HG02970 (cell line): ENCODE results near the gene ABHD17A.

ENCODE experiments used
- ATAC-seq: cut with Tn5 transposase; IDR thresholded peaks from one replicate; pipeline ENCODE4 v1.9.1; 2021; ENCODE audit warnings: mild to moderate bottlenecking, moderate library complexity, moderate number of reproducible peaks; ENCODE audit not compliant: unreplicated experiment, low FRiP score

Gene ABHD17A

DNA sequence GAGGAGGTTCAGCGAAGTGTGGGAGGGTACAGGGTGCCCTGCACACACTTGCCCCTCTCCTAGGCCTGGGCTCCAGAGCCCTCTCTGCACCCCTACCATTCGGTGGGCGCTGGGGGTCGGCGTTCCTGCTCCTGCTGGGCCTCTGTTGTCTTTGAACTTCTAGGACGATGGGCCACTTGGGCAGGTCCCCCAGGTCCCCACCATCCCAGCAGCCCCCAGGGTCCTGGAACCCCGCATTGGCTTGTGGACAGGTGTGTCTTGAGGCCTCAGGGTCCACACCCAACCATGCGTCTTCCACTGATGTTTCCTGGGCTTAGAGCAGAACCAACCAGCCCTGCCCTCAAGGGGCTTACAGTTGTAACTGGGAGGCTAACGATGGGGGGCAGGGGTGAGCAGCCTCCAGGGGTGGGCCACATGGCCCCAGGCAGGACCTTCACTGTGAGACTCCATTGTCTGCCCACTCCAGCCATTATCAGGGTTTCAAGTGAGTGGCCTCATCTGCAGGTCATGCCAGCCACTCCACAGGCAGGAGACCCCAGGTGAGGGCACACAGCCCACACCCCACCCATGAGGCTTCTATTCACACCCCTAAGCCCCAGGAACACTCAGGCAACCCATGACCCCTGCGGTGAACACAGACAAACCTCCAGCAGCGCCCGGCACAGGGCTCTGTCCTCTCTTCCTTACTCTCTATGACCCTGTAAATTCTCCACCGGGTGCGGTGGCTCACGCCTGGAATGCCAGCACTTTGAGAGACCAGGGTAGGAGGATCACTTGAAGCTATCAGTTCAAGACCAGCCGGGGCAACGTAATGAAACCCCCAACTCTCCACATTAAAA lies 19.9 kb downstream of the ABHD17A start:
- no peak for ATAC-seq

DNA sequence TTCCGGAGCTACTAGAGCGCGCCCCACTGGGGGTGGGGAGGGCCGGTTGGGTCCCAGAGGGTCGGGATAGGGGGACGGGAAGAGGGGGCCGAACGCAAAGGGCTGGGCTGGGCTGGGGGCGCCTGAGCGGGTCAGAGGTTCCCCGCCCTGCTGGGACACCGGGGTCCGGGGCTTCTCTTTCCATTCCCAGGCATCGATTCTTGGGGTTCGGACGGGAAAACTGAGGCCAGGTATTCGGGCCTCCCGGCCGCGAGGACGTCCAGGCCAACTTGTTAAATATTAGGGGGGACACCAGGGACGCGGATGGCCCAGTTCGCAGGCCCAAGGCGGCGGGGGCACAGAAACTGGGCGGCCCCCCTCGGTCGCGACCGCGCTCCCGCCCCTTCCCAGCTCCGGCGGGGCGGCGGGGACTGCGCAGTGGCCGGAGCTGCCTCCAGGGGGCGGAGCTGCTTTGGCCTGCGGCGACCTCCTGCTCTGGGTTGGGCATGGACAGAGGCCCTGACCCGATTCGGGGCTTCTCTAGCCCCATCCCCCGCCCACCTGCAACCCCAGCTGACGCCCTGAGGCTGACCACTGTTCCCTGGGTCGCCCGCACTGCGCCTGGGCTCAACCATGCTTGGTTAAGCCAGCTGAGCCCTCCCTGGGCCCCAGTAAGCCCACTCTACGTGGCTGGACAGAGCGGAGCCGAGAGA lies 20.7 kb downstream of the ABHD17A start:
- ATAC-seq: peak; percentile 29

DNA sequence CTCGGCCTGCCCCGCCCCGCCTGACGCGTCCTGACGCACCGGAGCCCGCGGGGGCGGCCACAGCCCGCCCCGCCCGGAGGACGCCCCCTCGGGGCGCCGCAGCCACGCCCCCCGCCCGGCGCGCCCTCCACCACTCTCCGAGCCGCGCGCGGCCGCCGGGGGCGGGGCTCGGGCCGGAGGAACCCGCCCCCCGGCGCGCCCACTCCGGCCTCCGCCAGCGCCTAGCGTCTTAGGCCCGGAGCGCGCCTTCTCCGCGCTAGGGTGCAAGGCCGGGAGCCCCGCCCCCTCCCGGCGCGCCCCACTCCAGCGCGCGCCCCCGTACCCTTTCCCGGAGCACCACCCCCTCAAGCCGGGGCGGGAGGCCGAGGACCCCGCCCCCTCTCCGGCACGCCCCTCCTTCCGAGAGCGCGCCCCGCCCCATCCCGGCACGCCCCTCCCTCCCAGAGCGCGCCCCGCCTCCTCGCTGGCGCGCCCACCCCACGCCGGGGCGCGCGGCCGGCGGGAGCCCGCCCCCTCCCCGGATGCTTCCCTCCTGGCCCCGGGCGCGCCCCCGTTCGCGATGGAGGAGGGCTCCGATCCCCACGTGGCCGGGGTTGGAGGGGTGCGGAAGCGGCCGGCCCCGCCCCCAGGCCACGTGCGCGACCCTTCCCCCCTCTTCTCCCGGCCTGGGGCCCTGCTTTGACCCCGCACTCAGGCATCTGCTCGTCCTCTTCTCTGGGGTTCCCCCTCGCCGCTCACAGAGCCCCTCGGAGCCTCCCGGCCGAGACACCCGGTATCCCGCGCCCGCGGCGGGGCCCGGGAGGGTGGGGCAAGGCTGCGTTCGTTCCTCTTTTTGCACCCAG lies 21.4 kb downstream of the ABHD17A start:
- peak; percentile 55 for ATAC-seq

DNA sequence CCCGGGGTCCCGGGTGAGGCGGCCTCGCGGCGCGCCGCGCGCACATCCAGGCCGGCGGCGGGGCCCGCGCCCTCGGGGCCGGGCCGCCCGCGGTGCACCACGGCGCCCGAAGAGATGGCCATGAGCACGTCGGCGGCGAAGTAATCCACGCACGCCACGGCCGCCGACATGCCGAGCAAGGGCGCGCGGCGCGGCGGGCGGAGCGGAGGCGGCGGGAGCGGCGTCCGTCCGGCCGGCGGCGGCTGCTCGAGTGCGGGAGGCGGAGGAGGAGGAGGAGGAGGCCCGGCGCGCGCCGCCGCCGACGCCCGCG lies 22.0 kb downstream of the ABHD17A start, which contains the start of gene KLF16:
KLF16 (minus strand) TSS at position 252 of the 310 bp plus-strand sequence; CDS start at position 170, 82 bp downstream.
- ATAC-seq: peak; percentile 3

DNA sequence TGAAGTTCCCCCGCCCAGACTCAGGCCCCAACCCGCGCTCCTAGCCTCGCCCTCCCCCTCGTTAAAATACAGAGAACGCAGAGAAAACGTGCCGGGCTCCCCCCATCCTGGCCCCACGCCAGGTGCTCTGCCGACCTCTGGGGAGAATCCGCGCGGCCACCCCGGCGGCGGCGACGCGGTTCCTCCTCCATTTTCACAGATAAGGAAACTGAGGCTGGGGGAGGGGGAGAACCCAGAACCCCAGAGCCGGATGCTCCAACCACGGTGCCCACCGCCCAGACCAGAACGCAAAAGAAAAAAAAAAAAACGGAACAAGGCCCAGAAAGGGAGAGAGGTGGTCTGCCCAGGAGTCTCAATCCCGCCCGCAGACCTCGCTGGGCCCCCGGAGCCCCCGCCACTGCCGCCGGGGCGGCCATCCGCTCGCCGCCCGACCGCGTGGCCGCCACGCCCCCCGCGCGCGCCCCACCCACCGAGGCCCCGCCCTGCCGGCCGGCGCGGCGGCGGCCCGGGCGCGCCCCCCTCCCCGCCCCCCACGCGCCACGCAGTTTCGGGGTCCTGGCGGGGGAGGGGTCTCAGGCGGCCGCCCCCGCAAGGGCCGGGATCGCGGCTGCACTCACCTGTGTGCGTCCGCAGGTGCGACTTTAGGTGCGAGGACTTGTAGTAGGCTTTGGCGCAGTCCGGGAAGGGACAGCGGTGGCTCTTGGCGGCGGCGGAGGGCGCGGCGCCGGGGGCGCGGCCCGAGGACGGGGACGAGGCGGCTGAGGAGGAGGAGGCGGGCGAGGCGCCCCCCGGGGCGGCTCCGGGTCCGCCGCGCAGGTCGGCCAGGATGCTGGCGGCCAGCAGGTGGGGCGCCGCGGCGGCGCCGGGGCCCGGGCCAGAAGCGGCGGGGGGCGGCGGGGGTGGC lies 22.6 kb downstream of the ABHD17A start:
- no peak for ATAC-seq

DNA sequence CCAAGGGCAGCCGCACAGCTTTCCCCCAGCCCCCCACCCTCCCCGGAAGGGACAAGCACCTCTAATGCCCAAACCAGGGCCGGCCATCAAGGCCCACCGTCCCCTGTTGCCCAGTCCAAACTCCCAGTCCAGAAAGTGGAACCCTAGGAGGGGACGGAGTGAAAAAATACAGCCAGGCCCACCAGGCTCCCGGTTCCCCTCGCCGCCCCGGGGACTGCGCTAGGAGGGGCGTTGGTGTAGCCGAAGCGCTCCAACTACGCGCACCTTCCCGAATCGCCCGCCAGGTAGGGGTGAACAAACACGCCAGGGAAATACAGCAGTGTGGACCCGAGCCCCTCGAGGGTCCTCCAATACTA lies 23.2 kb downstream of the ABHD17A start:
- ATAC-seq: no peak

DNA sequence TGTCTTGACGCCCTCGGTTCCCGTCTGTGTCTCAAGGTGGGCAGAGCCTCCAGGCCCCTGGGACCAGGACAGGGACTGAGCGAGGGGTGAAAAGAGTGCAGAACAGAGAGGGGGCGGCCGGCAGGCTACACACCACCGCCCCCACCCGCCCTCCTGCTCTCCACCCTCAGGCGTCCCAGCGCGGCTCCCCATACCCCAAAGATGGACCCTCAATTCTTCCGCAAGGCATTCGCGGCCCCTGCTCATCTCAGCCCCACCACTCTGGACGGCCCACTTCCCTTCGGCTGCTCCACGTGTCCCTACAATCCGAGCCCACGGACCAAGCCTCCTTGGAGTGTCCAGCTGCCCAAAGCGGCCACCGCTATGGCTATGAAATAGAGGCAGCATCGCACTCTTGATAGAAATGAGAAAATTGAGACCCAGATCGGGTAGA lies 23.7 kb downstream of the ABHD17A start:
- ATAC-seq: no peak

DNA sequence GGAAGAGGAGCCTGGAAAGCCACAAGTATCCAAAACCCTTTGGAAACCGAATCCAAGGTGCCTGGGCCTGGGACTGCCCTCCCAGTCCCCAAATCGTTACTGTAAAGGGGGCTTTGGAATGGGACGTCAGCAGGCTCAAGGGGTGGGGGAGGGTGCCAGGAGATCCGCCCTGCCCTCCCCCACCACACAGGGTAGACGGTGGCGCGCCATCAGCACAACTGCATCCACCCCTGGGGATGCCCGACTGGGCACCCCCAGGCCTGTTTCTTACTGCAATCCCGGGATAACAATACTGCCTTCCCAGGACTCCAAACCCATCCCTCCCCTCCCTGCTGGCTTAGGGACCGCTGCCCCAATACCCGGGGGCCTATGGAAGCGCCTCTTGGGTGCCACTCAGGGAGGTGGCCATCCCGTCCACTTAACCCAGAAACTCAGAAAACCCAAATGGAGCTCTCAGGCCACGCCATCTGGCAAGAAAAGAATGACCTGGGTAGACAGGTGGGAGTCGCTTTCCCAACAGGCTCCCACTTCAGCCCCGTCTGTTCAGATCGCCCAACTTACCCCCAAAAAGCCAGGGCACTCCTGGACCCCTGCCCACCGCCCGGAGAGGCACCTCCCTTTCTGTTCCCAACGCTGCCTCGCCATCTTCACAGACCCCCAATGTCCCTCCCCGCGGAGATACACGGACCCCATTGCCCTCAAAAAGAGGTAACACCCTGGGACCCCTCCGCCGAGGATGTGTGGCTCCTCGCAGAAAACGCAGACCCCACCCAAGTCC lies 24.3 kb downstream of the ABHD17A start:
- ATAC-seq: no peak

DNA sequence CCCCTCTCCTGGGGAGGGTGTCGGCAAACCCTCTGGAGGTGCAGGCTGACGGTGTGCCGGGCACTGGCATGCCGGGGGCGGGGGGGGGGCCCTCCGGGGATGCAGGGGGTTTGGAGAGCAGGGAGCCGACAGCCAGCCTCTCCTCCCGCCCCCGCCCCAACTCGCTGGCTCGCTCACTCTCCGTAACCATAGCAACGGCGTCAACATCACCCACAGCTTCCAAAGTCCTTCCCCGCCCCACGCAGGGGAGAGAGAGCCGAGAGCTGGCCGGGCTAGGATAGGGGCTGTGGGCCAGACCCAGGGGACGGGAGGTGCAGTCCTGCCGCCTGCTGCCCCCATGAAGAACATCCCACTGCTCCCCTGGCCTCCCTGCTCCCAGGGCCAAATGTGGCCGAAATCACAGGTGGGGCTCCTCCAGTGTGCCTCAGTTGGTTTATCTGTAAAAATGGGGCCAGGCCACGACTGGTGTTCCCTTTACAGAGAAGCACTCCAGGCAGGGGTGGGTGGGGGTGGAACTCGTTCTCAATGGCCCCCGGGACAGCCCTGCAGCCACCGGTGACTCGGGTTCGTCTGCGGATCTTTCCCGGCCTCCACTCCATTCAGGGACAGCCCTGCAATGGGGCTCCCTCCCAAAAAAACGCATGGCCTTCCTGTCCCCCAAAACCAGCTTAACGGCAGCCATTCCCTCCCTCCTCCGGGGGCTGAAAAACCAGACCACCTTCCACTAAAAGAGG lies 25.1 kb downstream of the ABHD17A start:
- no peak for ATAC-seq

DNA sequence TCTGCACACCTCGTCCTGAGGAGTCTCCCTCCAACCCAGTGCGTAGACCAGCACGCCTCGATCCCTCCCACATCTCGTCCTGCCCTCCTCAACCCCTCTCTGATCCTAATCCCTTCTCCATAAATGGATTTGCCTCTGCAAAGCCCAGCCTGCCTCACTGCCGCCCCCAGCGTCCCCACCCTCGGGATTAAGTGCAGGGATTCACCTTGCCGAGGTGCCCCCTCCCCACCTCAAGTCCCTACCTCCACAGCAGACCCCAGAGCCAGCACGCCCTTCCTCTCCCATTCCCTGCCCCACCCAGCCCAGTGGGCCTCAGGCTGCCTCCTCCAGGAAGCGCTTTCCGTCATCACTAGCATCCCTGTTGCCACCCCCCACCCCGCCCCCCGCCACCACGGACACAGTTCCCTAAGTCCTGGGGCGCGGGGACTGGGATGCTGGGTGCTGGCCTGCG lies 25.9 kb downstream of the ABHD17A start:
- ATAC-seq: no peak

DNA sequence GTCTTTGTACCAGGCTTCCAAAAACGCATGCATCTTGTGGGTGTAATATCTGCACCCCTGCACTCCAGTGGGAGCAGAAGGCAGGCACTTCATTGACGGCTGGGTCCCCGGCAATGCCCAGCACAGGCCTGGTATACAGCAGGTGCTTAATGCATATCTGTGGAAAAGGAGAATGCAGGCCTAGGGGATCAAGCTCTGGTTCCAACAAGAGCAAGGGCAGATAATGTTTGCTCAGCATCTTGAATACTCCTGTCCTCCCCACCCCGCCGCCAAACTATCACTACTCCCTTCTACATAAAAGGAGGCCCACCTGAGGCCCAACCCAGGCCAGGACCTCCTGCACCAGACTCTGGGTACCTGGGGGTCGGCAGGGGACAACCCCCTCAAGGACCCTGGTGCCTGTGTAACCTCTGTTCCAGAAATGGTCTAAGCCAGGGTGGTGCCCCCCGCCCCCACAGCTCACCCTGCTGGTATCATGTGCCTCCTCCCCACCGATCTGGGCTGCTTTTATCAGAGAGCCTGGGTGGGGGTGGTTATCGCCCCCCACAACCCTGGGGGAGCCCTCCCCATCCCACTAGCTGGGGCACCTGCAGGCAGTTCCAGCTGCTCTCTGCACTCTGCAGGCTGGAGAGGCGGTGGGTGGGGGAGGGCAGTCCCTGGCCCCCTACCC lies 26.7 kb downstream of the ABHD17A start:
- no peak for ATAC-seq

DNA sequence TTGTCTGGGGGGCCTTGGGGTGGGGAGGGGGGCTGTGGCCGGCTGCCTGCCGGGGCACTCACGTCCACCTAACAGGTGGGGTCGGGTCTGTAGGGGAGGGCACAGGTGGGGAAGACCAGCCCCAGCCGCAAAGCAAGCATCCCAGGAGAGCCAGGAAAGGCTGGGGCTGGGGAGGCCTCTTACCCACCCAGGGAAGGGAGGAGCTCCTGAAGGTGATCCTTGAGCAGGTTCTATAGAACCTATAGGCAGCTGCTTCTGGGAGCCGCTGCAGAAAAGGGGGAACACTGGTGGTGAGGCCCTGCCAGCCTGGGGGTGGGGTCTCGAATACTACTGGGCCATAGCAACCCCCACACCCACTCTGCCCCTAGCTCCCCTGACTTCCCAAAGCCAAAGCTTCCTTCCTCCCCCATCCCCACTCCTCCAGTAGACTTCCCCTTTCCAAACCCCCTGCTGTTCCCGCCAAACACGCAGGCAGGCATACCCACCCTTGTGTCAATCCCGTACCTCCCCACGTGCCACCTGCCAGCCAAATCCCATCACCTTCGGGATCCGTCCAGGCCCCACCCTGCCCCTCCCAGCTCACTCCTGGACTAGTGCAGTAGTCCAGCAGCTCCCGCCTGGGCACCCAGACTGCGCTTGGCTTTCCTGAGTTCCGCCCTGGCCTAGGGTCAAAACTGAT lies 27.5 kb downstream of the ABHD17A start:
- no peak for ATAC-seq

DNA sequence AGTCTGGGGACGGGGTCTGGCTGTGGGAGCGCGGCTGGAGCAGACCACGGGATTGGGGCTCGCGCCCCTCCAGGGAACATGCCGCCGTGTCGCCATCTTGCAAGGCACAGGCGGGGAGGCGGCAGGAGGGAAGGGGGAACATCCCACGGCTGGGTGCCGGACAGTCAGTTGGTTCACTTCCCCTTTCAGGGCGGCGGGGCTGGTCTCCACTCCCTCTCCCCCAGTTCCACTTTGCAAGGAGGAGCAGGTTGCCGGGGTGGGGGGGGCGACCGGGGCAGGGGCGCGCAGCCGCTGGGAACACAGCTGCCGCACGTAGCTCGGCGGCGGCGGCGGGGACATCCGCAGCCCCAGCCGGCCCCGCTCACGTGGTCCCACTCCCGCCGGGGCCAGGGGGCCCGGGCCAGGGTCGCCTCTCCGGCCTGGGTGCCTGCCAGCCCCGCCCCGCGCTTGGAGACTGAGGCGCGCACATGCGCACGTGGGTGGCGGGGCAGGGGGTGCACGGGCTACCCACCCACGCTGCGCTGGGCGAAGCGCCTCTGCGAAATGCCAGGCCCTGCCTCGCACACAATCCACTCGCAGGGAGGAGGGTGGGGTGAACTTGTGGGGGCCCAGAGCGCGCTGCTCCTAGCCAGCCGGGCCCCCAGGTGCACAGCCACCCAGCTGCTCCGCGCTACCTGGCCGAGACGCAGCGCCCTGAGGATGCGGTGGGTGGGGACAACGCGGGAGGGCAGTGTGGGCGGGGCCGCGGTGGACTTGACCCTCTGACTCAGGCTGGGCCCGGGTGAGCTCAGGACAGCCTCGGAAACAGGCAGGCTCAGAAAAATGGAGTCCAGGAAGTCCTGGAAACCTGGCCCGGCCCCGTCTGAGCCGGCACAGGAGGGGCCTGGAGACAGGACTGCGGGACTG lies 28.3 kb downstream of the ABHD17A start:
- ATAC-seq: peak; percentile 38

DNA sequence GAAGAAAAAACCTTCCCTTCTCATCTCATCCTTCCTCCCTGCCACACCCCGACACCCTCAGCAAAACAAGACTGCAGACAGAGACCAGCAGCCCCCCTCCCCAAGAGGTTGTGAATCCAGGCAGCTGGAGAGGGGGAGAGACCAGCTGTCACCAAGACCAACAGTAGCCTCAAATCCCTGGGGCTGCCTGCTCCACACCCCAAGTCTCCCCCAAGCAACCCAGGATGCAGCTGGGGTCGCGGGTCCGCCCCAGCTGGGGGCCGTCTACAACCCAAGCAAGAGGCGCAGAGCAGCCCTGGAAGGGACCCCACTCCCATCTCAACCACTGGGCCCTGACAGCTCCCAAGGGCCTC lies 29.0 kb downstream of the ABHD17A start:
- ATAC-seq: no peak

DNA sequence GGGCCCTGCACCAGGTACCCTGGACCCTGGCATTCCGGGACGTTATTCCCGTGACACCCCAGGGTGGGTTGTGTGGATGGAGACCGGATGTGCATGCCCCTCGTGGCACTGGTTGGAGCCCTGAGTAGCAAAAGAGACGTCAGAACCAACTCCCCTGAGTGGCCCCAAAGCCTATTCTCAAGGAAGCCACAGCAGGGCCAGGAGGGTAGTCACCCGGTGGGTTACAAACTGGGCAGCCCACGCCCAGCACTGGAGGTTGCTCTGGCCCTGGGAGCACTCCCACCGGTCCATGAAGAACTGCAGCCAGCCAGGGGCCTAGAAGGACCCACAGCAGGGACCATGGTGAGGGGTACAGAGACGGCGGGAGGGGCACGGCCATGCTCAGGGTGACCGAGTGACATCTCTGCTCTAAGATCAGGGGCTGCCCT lies 29.5 kb downstream of the ABHD17A start:
- ATAC-seq: no peak

DNA sequence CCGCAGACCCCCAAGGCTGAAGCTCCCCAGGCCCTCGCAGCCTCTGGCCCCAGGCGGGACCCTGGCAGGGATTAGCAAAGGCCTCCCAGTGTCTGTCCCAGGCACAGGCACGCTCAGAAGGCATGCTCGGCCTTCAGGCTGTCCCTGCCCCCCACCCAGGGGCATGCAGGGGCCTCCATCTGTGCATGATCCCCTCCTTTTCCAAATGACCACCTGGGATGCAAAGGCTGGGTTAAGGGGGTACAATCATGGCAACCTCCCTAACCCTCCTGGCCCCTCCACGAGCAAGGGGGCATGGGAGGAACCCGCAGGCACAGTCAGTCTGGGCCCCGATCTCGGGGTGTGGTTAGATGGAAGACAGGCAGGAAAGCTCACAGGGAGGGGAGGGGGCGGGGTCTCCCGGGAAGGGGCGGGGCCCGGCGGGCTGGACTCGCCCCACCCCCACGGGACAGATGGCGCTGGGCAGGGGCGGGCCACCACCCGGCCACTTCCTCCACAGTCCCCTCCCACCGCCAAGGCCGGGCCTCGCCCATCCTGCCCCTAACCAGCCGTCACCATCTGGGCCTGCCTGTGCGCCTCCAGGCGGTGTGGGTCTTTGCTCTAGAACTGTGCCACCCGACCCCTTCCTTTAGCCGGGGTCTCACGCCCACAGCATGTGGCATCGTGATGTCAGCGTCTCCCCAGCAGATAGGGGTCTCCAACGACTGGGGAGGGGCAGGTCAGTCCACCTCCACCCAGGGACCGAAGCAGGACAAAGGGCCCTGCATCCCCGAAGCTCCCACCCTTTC lies 30.1 kb downstream of the ABHD17A start:
- peak; percentile 44 for ATAC-seq
